GM12874 (cell line): Measurements from ENCODE around the gene DISC1.

ENCODE experiments used
- TF ChIP-seq, protein P1 (sequence below): IDR thresholded peaks from 2 replicates; pipeline ENCODE4 v1.5.1; 2011; ENCODE audit warnings: low read depth, mild to moderate bottlenecking, control low read depth, low read length, moderate library complexity; ENCODE audit not compliant: insufficient read depth

The DISC1 gene

DNA sequence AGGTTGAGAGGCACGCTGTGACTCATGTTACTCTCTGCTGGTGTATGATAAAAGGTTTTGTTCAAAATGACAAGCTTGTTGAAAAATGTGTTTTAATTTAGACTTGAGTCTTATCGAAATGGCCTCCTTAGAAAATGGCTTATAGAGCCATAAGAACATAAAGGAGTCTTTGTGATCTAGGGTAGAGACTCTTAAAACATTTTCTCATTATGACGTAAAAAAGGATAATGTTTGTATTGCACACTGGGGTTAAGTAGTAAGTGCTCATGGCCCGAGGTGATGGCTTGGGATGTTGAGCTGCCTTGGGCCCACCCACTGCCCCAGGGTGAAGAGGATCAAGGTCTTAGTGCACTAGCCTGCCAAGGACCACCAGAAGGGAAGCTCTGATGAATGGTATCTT, 117.4 kb downstream of the DISC1 start:
- TF ChIP-seq, protein P1, sequence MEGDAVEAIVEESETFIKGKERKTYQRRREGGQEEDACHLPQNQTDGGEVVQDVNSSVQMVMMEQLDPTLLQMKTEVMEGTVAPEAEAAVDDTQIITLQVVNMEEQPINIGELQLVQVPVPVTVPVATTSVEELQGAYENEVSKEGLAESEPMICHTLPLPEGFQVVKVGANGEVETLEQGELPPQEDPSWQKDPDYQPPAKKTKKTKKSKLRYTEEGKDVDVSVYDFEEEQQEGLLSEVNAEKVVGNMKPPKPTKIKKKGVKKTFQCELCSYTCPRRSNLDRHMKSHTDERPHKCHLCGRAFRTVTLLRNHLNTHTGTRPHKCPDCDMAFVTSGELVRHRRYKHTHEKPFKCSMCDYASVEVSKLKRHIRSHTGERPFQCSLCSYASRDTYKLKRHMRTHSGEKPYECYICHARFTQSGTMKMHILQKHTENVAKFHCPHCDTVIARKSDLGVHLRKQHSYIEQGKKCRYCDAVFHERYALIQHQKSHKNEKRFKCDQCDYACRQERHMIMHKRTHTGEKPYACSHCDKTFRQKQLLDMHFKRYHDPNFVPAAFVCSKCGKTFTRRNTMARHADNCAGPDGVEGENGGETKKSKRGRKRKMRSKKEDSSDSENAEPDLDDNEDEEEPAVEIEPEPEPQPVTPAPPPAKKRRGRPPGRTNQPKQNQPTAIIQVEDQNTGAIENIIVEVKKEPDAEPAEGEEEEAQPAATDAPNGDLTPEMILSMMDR = no peak

DNA sequence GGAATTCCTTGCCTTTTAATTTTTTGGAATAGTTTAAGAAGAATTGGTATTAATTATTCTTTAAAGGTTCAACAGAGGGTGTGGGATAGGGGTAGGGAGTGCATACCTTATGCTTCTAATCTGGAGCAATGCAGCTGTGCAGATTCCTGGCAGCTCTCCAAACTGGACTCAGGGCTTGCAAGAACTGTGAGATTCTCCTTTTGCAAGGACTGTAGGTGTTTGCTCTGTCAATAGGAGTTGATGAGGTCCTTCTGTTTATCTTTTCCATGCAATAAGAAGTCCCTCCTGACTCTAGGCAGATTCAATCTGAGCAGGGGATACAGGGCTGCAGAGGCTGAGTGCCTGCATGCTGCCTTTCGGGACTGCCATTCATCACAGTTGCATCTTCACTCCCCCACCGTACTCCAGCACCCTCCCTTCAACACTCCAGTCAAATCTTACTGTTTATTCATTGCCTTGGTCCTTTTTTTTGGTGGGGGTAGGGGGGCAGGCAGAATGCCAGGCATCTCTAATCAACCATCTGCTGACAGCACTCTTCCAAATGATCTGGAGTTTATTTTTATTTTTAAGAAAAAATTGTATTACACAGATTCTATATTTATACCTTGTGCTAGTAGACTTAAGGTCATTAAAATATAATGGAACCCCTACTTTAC, 122.3 kb downstream of the DISC1 start:
- TF ChIP-seq, protein P1 = no peak

DNA sequence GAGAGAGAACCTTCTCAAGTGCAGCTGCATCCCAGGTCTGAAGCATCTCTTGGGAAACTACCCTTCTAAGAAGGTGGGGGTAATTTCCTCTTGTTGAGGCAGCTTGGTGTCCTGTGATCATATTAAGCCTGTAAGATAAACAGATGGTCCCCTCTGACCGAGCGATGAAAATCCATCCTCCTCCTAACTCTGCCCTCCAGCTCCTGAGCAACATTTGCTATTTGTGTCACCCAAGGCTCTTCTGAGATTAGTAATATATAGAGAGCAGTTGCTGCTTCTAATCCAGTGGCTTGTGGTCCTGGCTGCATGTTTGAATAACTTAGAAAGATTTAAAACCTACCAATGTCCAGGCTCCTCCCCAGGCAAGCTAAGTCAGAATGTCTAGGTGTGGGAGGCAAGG, 123.7 kb downstream of the DISC1 start:
- TF ChIP-seq, protein P1 = no peak

DNA sequence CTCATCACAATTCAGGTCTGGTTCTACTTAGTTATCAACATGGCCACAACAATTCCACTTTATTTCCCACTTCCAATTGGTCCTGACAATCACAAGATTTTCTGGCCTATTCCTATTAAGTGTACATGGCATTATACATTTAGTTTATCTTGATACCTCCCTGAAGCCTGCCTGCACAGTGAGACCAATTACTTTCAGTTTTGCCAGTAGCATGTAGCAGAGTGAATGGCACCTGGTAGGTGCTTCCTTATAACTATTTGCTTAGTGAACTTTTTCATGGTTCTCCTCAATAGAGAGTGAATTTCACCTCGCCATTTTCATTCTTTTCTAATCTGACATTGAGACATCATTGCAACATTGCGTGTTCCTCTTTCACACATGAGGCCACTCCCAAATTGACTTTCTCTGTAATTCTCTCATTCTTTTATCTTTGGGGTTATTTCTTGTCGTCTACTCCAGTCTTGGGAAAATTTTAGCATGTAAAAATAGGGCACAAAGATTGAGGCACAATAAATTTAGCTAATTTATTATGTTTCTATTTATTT, 124.3 kb downstream of the DISC1 start:
- TF ChIP-seq, protein P1 = no peak

DNA sequence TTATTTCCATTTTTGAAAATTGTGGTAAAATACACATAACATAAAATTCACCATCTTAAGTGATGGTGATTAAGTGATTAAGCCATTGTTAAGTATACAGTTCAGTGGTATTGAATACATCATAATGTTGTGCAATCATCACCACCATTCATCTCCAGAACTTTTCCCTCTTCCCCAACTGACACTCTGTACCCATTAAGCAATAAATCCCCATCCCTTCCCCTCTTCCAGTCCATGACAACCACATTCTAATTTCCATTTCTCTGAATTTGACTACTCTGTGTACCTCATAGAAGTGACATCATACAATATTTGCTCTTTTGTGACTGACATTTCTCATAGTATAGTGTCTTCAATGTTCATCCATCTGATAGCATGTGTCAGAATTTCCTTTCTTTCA, 124.8 kb downstream of the DISC1 start:
- TF ChIP-seq, protein P1 = no peak

DNA sequence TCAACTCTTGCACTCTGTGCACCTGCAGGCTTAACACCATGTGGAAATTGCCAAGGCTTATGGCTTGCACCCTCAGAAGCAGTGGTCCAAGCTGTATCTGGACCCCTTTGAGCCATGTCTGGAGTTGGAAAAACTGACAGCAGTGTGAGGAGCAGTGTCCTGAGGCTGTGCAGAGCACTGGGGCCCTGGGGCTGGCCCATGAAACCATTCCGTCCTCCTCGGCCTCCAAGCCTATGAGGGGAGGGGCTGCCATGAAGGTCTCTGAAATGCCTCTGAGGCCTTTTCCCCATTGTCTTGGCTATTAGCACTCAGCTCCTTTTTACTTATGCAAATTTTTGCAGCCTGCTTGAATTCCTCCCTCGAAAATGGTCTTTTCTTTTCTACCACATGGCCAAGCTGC, 126.7 kb downstream of the DISC1 start:
- TF ChIP-seq, protein P1 = no peak

DNA sequence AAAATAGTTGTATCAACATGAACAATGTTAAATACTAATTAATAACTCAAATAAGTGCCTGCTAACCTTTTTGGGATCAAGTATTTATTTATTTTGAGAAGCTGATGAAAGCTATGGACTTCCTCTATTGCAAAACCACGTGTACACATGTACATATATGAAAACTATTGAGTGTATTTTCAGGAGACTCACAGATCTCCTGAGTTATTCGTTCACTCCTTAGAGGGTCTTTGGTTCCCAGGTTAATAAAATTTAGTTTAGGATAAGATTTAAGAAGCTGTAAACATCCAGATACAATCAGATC, 130.5 kb downstream of the DISC1 start:
- TF ChIP-seq, protein P1 = no peak
